ENCODE measurements around the gene SCN9A.

Gene SCN9A

GRCh38 chr2:166406374-166406773 lies 30.6 kb upstream of the SCN9A start:
- TF ChIP-seq SIN3A (IDR thresholded peaks at IDR 0.05; ENCODE audit: borderline replicate concordance, insufficient read depth, low read length) (no peak), TAF1 (IDR thresholded peaks at IDR 0.05; ENCODE audit: borderline replicate concordance, insufficient read depth, low read length) (no peak), FOXP2 (optimal IDR thresholded peaks at IDR 0.05; ENCODE audit: borderline replicate concordance, extremely low read depth, extremely low read length, insufficient read depth) (no peak), POLR2AphosphoS5 (IDR thresholded peaks at IDR 0.05; ENCODE audit: low read depth, low read length) (no peak), REST (IDR thresholded peaks at IDR 0.05; ENCODE audit: insufficient read depth in 1 of 2, low read depth in 2 of 2, low read length in 2 of 2) (no peak)

GRCh38 chr2:166405569-166405926 lies 29.8 kb upstream of the SCN9A start:
- TF ChIP-seq SIN3A (IDR thresholded peaks at IDR 0.05; ENCODE audit: borderline replicate concordance, insufficient read depth, low read length) (no peak), POLR2AphosphoS5 (IDR thresholded peaks at IDR 0.05; ENCODE audit: low read depth, low read length) (no peak), TAF1 (IDR thresholded peaks at IDR 0.05; ENCODE audit: borderline replicate concordance, insufficient read depth, low read length) (no peak), FOXP2 (optimal IDR thresholded peaks at IDR 0.05; ENCODE audit: borderline replicate concordance, extremely low read depth, extremely low read length, insufficient read depth) (no peak), REST (IDR thresholded peaks at IDR 0.05; ENCODE audit: insufficient read depth in 1 of 2, low read depth in 2 of 2, low read length in 2 of 2) (no peak)

GRCh38 chr2:166404831-166405568 lies 29.3 kb upstream of the SCN9A start:
- TF ChIP-seq FOXP2 (optimal IDR thresholded peaks at IDR 0.05; ENCODE audit: borderline replicate concordance, extremely low read depth, extremely low read length, insufficient read depth) (no peak), POLR2AphosphoS5 (IDR thresholded peaks at IDR 0.05; ENCODE audit: low read depth, low read length) (no peak), REST (IDR thresholded peaks at IDR 0.05; ENCODE audit: insufficient read depth in 1 of 2, low read depth in 2 of 2, low read length in 2 of 2) (no peak), SIN3A (IDR thresholded peaks at IDR 0.05; ENCODE audit: borderline replicate concordance, insufficient read depth, low read length) (no peak), TAF1 (IDR thresholded peaks at IDR 0.05; ENCODE audit: borderline replicate concordance, insufficient read depth, low read length) (no peak)

GRCh38 chr2:166394245-166394644 lies 18.5 kb upstream of the SCN9A start:
- TF ChIP-seq FOXP2 (optimal IDR thresholded peaks at IDR 0.05; ENCODE audit: borderline replicate concordance, extremely low read depth, extremely low read length, insufficient read depth) (no peak), POLR2AphosphoS5 (IDR thresholded peaks at IDR 0.05; ENCODE audit: low read depth, low read length) (no peak), SIN3A (IDR thresholded peaks at IDR 0.05; ENCODE audit: borderline replicate concordance, insufficient read depth, low read length) (no peak), REST (IDR thresholded peaks at IDR 0.05; ENCODE audit: insufficient read depth in 1 of 2, low read depth in 2 of 2, low read length in 2 of 2) (no peak), TAF1 (IDR thresholded peaks at IDR 0.05; ENCODE audit: borderline replicate concordance, insufficient read depth, low read length) (no peak)
